Right cardiac atrium (tissue), 5 donors: Measurements from ENCODE around the gene ZFYVE9. TPM values are rescaled to one million over a fixed set of nuclear protein-coding genes. Genes with fewer than 3 reads are reported as not detected.

Source experiments
- ATAC-seq, 2 donors: fragments of 200-7000 bp; cut with Tn5 transposase; one replicate each; pipeline versions ENCODE4 v1.8.0 to v1.9.1; 2020; ENCODE audit warnings: moderate library complexity in 2 of 2, mild to moderate bottlenecking in 1 of 2
- DNase-seq, 3 donors: peaks; one replicate each; pipeline ENCODE4 v3.0.0-alpha.2; 2020
- H3K27ac ChIP-seq: one replicate; pipeline ENCODE4 v1.5.1; 2013; ENCODE audit warnings: mild to moderate bottlenecking, low read length, control low read depth, moderate library complexity
- H3K27me3 ChIP-seq: one replicate; pipeline ENCODE4 v1.6.1; 2013; ENCODE audit not compliant: control insufficient read depth, insufficient read depth
- H3K4me1 ChIP-seq: one replicate; pipeline ENCODE4 v1.6.1; 2013; ENCODE audit warnings: low read length; ENCODE audit not compliant: control insufficient read depth, insufficient read depth
- H3K4me3 ChIP-seq: one replicate; pipeline ENCODE4 v1.5.1; 2013; ENCODE audit warnings: low read length, control low read depth
- H3K9me3 ChIP-seq: one replicate; pipeline ENCODE4 v1.6.1; 2013; ENCODE audit warnings: low read length; ENCODE audit not compliant: control insufficient read depth
- WGBS: extraction: QIAGEN DNeasy Blood & Tissue Kit; methylation state at CpG from one replicate; pipeline ENCODE4 v1.1.7; 2013; 5-methylcytosine and 5-hydroxymethylcytosine counted together
- intact Hi-C, 4 donors: fragments of 100-400 bp; cut with DNase I; formaldehyde crosslinking; loops; one replicate each; pipeline versions ENCODE4 v1.11.0 to v1.14.0; 2022 to 2023
- polyA plus RNA-seq: library from polyadenylated mRNA; stranded (reverse); fragments of 200-250 nt; gene quantifications from one replicate; pipeline ENCODE4 v1.2.3, GENCODE V29; 2013
- total RNA-seq, 4 donors: library from RNA; stranded (reverse); fragmentation: NEBNext Ultra II Directional; extraction: Animal tissue kit (Norgen Biotek cat#: 25700); gene quantifications; one replicate each; pipeline ENCODE4 v1.2.1, GENCODE V29; 2021
- donor health status: healthy with polysubstance abuse.
- donor health status: DM: no; HTN: yes; CAD: no.
- donor health status: DM: no; HTN: no; CAD: no.
- donor health status: DM: no; HTN: yes; CAD: no; lungs with severe emphysema.
- donor health status: DM: yes; HTN: yes; CAD: no.

Gene ZFYVE9
- total and polyA plus RNA-seq, 5 donors = 6.2 to 21.3 (median 20.0) TPM

GRCh38 chr1:52345252-52345651 lies 203.4 kb downstream of the ZFYVE9 start:
- Histone ChIP-seq H3K4me1 (no peaks in the 10 kb centered on the region), H3K4me3 (no peak overlapping the region), H3K9me3 (no peaks in the 10 kb centered on the region), H3K27ac (no peak overlapping the region), H3K27me3 (no peaks in the 10 kb centered on the region)
- WGBS = 79% methylated on average over 2 of the region's 2 CpGs
- intact Hi-C loops = no loop called here
- DNase-seq (no peak), ATAC-seq (no peak)

GRCh38 chr1:52346653-52347052 lies 204.8 kb downstream of the ZFYVE9 start:
- no peak overlapping the region for H3K27ac ChIP-seq
- no peaks in the 10 kb centered on the region for H3K9me3 ChIP-seq
- WGBS = 89% methylated on average over 4 of the region's 4 CpGs
- intact Hi-C loops = no loop called here
- no peaks in the 10 kb centered on the region for H3K27me3 ChIP-seq
- no peaks in the 10 kb centered on the region for H3K4me1 ChIP-seq
- H3K4me3 ChIP-seq = no peak overlapping the region
- DNase-seq (no peak), ATAC-seq (no peak)

DNA sequence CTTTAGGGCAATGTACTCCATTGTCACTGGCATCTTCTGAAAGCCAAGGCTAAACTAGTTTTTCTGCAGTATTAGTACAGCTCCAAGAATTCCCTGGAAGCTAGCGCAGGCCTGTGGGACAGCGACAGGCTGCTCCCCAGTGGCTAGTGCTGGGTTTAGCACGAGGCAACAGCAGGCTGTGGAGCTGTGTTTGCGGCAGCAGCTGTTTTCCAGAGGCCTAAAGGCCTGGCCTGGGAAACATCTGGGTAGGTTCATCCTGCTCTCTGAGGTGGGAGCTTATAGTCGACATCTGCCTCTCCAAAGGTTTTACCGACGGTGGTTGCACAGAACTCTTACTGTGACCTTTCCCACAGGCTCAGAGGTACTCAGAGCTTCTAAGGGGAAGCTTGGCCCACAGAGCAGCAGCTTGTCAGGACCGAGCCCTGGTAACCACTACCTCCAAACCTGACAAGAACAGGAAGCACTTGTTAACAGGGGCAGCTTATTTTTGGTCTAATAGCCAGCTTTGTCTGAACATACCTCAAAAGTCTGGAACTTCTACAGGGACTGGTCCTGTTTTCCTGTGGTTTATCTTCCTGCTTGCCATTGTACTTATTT lies 206.9 kb downstream of the ZFYVE9 start:
- intact Hi-C loops = no loop called here
- no peak overlapping the region for H3K4me3 ChIP-seq
- no peaks in the 10 kb centered on the region for H3K4me1 ChIP-seq
- peak; percentile 38 to 50 for ATAC-seq
- DNase-seq = no peak
- H3K9me3 ChIP-seq = no peaks in the 10 kb centered on the region
- 42% methylated on average over 8 of the region's 8 CpGs for WGBS
- H3K27ac ChIP-seq = no peak overlapping the region
- no peaks in the 10 kb centered on the region for H3K27me3 ChIP-seq

DNA sequence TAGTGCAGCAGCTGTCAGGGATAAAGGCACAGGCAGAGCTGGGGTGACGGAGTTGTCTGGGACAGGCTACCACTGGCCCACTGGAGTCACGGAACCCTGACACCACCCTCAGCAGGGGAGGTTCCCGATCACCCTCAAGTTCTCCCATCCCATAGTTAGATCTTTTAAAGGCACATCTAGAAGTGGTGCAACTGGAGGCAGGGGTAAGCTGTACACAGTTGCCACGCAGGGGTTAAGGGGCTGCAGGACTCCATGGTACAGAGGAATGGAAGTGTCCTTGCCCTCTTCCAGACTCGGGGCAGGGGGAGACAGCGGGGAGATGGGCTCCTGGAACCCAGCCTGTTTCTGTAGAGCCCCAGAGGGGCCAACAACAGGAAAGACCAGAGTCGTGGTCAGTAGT lies 210.8 kb downstream of the ZFYVE9 start:
- intact Hi-C loops = no loop called here
- H3K27ac ChIP-seq = no peak overlapping the region

DNA sequence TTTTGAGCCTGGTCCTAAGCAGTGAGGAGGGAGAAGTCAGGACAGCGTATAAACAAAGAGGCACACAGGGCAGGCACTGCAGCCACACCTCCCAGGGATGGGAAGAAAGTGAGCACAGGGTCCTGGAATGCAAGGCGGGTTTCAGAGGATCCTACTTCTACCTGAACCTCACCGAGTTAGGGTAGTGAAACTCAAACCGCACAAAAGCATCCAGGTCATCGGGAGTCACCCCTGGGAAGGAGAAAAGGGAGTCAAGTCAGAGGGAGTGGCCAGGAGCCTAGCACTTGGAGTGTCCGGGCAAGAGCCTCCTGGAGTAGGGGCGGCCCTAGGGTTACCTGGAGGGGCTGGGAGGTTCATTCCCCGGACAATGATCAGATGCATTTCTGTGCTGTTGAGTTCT lies 213.5 kb downstream of the ZFYVE9 start:
- no peak overlapping the region for H3K4me3 ChIP-seq
- intact Hi-C loops = no loop called here

More for the DNA sequence above, 210.8 kb downstream of the ZFYVE9 start:
- no peak for ATAC-seq
- no peak for DNase-seq
- Histone ChIP-seq H3K4me1 (no peaks in the 10 kb centered on the region), H3K9me3 (no peaks in the 10 kb centered on the region), H3K27me3 (no peaks in the 10 kb centered on the region), H3K4me3 (no peak overlapping the region)
- 76% methylated on average over 7 of the region's 7 CpGs for WGBS

DNA sequence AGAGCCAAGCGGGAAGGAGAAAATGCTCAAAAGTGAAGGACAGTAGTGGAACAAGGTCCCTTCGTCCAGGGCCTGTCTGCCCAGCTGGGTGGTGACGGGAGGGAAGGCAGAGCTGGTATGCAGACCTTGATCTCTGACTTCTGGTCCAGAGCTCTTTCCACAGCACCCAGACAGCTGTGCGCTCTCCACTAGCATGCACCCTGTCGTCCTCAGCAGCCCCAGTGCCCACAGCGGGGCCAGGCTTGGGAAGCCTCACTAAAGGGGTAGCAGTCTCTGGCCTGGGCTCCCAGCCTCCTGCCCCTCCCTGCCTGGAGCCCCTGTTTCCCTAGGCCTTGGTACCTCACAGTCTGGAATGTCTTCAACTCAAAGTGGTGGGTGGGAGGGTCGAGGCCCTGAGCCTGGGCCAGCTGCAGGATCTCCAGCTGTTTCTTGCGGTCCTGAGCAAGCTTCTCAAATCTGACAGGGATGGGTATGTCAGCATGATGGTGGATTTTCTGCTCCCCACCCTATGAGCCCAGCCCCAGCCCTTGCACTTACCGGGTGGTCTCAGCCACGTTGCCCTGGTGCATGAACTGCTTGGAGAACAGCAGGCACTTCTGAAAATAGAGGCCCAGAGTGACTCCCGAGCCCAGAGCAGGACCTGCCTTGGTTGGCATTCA lies 214.1 kb downstream of the ZFYVE9 start:
- WGBS = 91% methylated on average over 11 of the region's 11 CpGs

More for the DNA sequence above, 213.5 kb downstream of the ZFYVE9 start:
- DNase-seq (no peak), ATAC-seq (no peak)
- Histone ChIP-seq H3K27me3 (no peaks in the 10 kb centered on the region), H3K4me1 (no peaks in the 10 kb centered on the region), H3K9me3 (no peaks in the 10 kb centered on the region), H3K27ac (no peak overlapping the region)
- 94% methylated on average over 8 of the region's 8 CpGs for WGBS

GRCh38 chr1:52356818-52357355 lies 215.0 kb downstream of the ZFYVE9 start:
- intact Hi-C loops = no loop called here
- DNase-seq (no peak), ATAC-seq (no peak)
- no peaks in the 10 kb centered on the region for H3K4me1 ChIP-seq
- H3K9me3 ChIP-seq = no peaks in the 10 kb centered on the region
- WGBS = 92% methylated on average over 8 of the region's 8 CpGs
- H3K27ac ChIP-seq = no peak overlapping the region
- H3K27me3 ChIP-seq = no peaks in the 10 kb centered on the region
- H3K4me3 ChIP-seq = no peak overlapping the region

More for the DNA sequence above, 214.1 kb downstream of the ZFYVE9 start:
- intact Hi-C loops = no loop called here
- H3K27me3 ChIP-seq = no peaks in the 10 kb centered on the region
- H3K4me1 ChIP-seq = no peaks in the 10 kb centered on the region
- H3K9me3 ChIP-seq = no peaks in the 10 kb centered on the region
- no peak for ATAC-seq
- no peak overlapping the region for H3K27ac ChIP-seq
- DNase-seq = no peak
- no peak overlapping the region for H3K4me3 ChIP-seq

DNA sequence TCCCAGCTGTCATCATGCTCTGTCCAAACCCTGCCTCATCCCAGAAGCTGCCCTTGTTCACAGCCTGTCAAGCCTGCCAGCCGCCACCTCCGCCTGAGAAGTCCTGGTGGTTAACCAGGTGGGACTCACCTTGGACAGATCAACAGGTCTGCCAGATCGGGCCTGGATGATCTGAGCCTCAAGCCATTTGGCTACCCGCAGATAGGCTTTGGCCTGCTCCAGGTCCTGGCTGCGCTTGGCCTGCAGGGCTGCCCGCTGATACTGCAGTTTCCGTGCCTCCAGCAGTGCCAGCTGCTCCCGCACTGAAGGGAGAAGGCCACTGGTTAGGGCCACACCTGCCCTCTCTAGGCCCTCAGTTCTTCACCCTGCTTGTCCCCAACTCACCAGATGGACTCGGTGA lies 215.5 kb downstream of the ZFYVE9 start:
- intact Hi-C loops = no loop called here

GRCh38 chr1:52358851-52359497 lies 217.1 kb downstream of the ZFYVE9 start:
- DNase-seq (no peak), ATAC-seq (no peak)
- Histone ChIP-seq H3K27ac (no peak overlapping the region), H3K27me3 (no peaks in the 10 kb centered on the region), H3K4me1 (no peaks in the 10 kb centered on the region), H3K9me3 (no peaks in the 10 kb centered on the region), H3K4me3 (no peak overlapping the region)
- intact Hi-C loops = no loop called here
- 92% methylated on average over 18 of the region's 18 CpGs for WGBS

More for the DNA sequence above, 215.5 kb downstream of the ZFYVE9 start:
- no peak overlapping the region for H3K27ac ChIP-seq
- ATAC-seq (no peak), DNase-seq (no peak)
- no peaks in the 10 kb centered on the region for H3K9me3 ChIP-seq
- H3K4me3 ChIP-seq = no peak overlapping the region
- 96% methylated on average over 9 of the region's 9 CpGs for WGBS
- H3K27me3 ChIP-seq = no peaks in the 10 kb centered on the region
- no peaks in the 10 kb centered on the region for H3K4me1 ChIP-seq

GRCh38 chr1:52359676-52360594 lies 218.0 kb downstream of the ZFYVE9 start:
- Histone ChIP-seq H3K4me3 (no peak overlapping the region), H3K9me3 (no peaks in the 10 kb centered on the region), H3K4me1 (no peaks in the 10 kb centered on the region), H3K27ac (no peak overlapping the region), H3K27me3 (no peaks in the 10 kb centered on the region)
- ATAC-seq = no peak
- WGBS = 91% methylated on average over 24 of the region's 24 CpGs
- DNase-seq = no peak
- intact Hi-C loops = no loop called here
